Medulla oblongata (tissue), 1 donor: ENCODE data around the gene GPR75.

ENCODE experiments used
- DNase-seq: peaks from one replicate; pipeline ENCODE4 v3.0.0-alpha.2; 2015; ENCODE audit errors: extremely low spot score

The GPR75 gene

GRCh38 chr2:53859206-53860181 lies at the start of gene GPR75:
GPR75 (minus strand) TSS chr2:53859967; CDS start chr2:53854756, 5,211 bp downstream.
- DNase-seq: peak; percentile 67

- DNase-seq: no peak
These were observed 47.8 kb upstream of the GPR75 start for GRCh38 chr2:53907582-53907981.

GRCh38 chr2:53905396-53905795 lies 45.6 kb upstream of the GPR75 start:
- no peak for DNase-seq

- peak; percentile 23 for DNase-seq
These were observed 43.2 kb upstream of the GPR75 start for GRCh38 chr2:53903011-53903410.

- no peak for DNase-seq
These were observed 41.4 kb upstream of the GPR75 start for GRCh38 chr2:53901192-53901591.

- DNase-seq: no peak
These were observed 37.1 kb upstream of the GPR75 start for GRCh38 chr2:53896864-53897263.

GRCh38 chr2:53886406-53887280 lies 26.9 kb upstream of the GPR75 start:
- DNase-seq: no peak

GRCh38 chr2:53884883-53885282 lies 25.1 kb upstream of the GPR75 start:
- no peak for DNase-seq

- DNase-seq: no peak
These were observed 22.2 kb upstream of the GPR75 start for GRCh38 chr2:53881986-53882385.

- DNase-seq: no peak
These were observed 21.6 kb upstream of the GPR75 start for GRCh38 chr2:53881360-53881759.

GRCh38 chr2:53880756-53881155 lies 21.0 kb upstream of the GPR75 start:
- DNase-seq: no peak

GRCh38 chr2:53877556-53877955 lies 17.8 kb upstream of the GPR75 start:
- DNase-seq: no peak

GRCh38 chr2:53877112-53877511 lies 17.3 kb upstream of the GPR75 start:
- no peak for DNase-seq

- no peak for DNase-seq
These were observed 14.7 kb upstream of the GPR75 start for GRCh38 chr2:53874401-53874950.

- no peak for DNase-seq
These were observed 8.0 kb upstream of the GPR75 start for GRCh38 chr2:53867773-53868172.

- DNase-seq: no peak
These were observed 7.4 kb upstream of the GPR75 start for GRCh38 chr2:53867169-53867568.

GRCh38 chr2:53865962-53866361 lies 6.2 kb upstream of the GPR75 start:
- DNase-seq: no peak

GRCh38 chr2:53865264-53865663 lies 5.5 kb upstream of the GPR75 start:
- DNase-seq: no peak

GRCh38 chr2:53863538-53864227 lies 3.9 kb upstream of the GPR75 start:
- no peak for DNase-seq

- no peak for DNase-seq
These were observed 2.1 kb upstream of the GPR75 start for GRCh38 chr2:53861824-53862223.

GRCh38 chr2:53856272-53856671 lies 3.5 kb downstream of the GPR75 start:
- DNase-seq: no peak

- DNase-seq: no peak
These were observed 5.1 kb downstream of the GPR75 start for GRCh38 chr2:53854678-53855077.
